ENCODE measurements around the gene LAX1. TPM values are rescaled to one million over a fixed set of nuclear protein-coding genes. Genes with fewer than 3 reads are reported as not detected.

The LAX1 gene
- polyA plus RNA-seq, 2 donors = 0.14 to 0.16 TPM

Other genes starting within 250 kb of the LAX1 start
- gene ATP2B4, start 138.4 kb upstream of the LAX1 start, polyA plus RNA-seq = 10 to 100 TPM; 17.7 to 19.3 TPM
- 1 to 10 TPM in 1 of 2 donors, under 1 TPM in 1; 0.86 to 1.8 TPM for gene ZBED6, start 30.4 kb downstream of the LAX1 start, polyA plus RNA-seq
- 10 to 100 TPM; 35.8 to 38.3 TPM for gene ZC3H11A, start 30.4 kb downstream of the LAX1 start, polyA plus RNA-seq
- gene SNRPE, start 96.4 kb downstream of the LAX1 start, polyA plus RNA-seq = 10 to 100 TPM; 47.8 to 95.1 TPM